Aorta (tissue), 5 donors: Measurements from ENCODE around the gene KRT73. TPM values are rescaled to one million over a fixed set of nuclear protein-coding genes. Genes with fewer than 3 reads are reported as not detected.

ENCODE experiments used
- ATAC-seq: fragments of 200-7000 bp; cut with Tn5 transposase; one replicate; pipeline ENCODE4 v1.9.1; 2022; ENCODE audit warnings: moderate library complexity; ENCODE audit not compliant: low FRiP score
- DNase-seq, 2 donors: peaks; one replicate each; pipeline ENCODE4 v3.0.0-alpha.2; 2020
- H3K27ac ChIP-seq, 2 donors: one replicate each; pipeline ENCODE4 v1.5.1; 2013; ENCODE audit warnings: low read length in 2 of 2, mild to moderate bottlenecking in 2 of 2, moderate library complexity in 2 of 2, control low read depth in 1 of 2, inconsistent platforms in 1 of 2, low read depth in 1 of 2
- H3K27me3 ChIP-seq, 2 donors: one replicate each; pipeline ENCODE4 v1.6.1; 2013; ENCODE audit warnings: control low read depth in 1 of 2, low read length in 1 of 2, mild to moderate bottlenecking in 1 of 2, moderate library complexity in 1 of 2; ENCODE audit not compliant: insufficient read depth in 2 of 2, control insufficient read depth in 1 of 2
- H3K36me3 ChIP-seq, 2 donors: one replicate each; pipeline ENCODE4 v1.6.1; 2013; ENCODE audit warnings: control low read depth in 1 of 2, low read length in 1 of 2, mild to moderate bottlenecking in 1 of 2; ENCODE audit not compliant: insufficient read depth in 2 of 2, control insufficient read depth in 1 of 2
- H3K4me1 ChIP-seq, 2 donors: one replicate each; pipeline ENCODE4 v1.6.1; 2013; ENCODE audit warnings: low read length in 2 of 2, control low read depth in 1 of 2, mild to moderate bottlenecking in 1 of 2, moderate library complexity in 1 of 2; ENCODE audit not compliant: insufficient read depth in 2 of 2, control insufficient read depth in 1 of 2
- H3K4me3 ChIP-seq, 2 donors: one replicate each; pipeline ENCODE4 v1.5.1; 2013; ENCODE audit warnings: low read length in 2 of 2, control low read depth in 1 of 2, mild to moderate bottlenecking in 1 of 2
- H3K9me3 ChIP-seq: one replicate; pipeline ENCODE4 v1.6.1; 2013; ENCODE audit warnings: mild to moderate bottlenecking, low read length; ENCODE audit not compliant: control insufficient read depth
- WGBS, 2 donors: extraction: QIAGEN DNeasy Blood & Tissue Kit; methylation state at CpG; one replicate each; pipeline ENCODE4 v1.1.7; 2013; 5-methylcytosine and 5-hydroxymethylcytosine counted together
- intact Hi-C, 2 donors: fragments of 100-400 bp; cut with DNase I; formaldehyde crosslinking; loops; one replicate each; pipeline versions ENCODE4 v1.14.2 to v1.15.0; 2022
- polyA plus RNA-seq, 2 donors: library from polyadenylated mRNA; stranded (reverse); fragments of 200-250 nt; gene quantifications; one replicate each; pipeline ENCODE4 v1.2.3, GENCODE V29; 2013
- total RNA-seq, 2 donors: library from RNA; stranded (reverse); fragmentation: NEBNext Ultra II Directional; extraction: Animal tissue kit (Norgen Biotek cat#: 25700); gene quantifications; one replicate each; pipeline ENCODE4 v1.2.1, GENCODE V29; 2021
- donor health status: healthy with polysubstance abuse.
- donor health status: Bipolar disorder and iron deficiency.
- donor health status: DM: no; HTN: no; CAD: no.
- donor health status: DM: no; HTN: no; CAD: no.
- donor health status: DM: yes; HTN: yes; CAD: no.

Gene KRT73
- total and polyA plus RNA-seq, 4 donors = not detected

DNA sequence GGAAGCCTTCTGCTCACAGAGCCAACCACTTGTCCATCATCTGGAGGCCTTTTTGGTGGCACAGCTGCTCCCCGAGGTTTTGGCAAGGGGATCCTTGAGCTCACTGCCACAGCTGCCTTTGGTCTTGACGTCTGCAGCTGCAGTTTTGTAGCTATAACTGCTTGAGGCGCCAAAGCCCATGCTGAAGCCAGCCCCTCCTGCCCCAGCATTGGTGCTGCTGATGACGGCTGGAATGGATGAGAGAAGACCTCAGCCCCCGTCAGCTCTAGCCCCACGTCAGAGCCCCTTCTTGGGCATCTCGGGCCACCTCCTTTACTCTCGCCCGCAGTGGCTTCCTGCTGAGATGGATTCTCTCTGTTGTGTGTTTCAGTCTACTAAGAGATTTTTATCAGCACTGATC, 32.4 kb downstream of the KRT73 start:
- Histone ChIP-seq H3K36me3 (no peaks in the 10 kb centered on the region), H3K4me3 (no peak overlapping the region), H3K9me3 (no peaks in the 10 kb centered on the region), H3K4me1 (no peaks in the 10 kb centered on the region), H3K27ac (no peak overlapping the region), H3K27me3 (no peaks in the 10 kb centered on the region)
- no peak for DNase-seq
- no peak for ATAC-seq
- 63 to 73% methylated on average over 9 of the region's 9 CpGs for WGBS, 2 donors
- intact Hi-C loops = loop anchor here (5.0 to 10.0 kb wide), 2 partner anchors 389 to 434 kb away; no protein-coding TSS in a partner anchor

DNA sequence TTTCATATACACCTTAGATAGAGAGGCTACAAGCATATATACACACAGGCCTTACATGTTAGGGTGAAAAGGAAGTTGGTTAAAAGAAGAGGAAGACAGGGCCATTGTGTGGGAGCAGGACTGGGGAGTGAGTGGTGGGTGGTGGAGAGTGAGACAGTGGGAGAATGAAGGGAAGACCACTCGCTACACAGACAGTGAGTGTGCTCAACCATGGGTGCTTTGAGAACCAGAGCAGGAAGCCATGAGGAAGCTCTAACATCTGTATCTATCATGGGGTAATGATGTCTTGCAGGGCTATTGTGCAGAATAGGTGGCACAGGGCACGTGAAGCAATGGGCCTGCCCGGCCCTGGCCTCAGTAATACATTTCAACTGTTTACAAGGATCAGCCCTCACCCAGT, 33.3 kb downstream of the KRT73 start:
- DNase-seq = no peak
- intact Hi-C loops = loop anchor here (5.0 to 10.0 kb wide), 2 partner anchors 390 to 433 kb away; no protein-coding TSS in a partner anchor
- no peaks in the 10 kb centered on the region for H3K36me3 ChIP-seq

DNA sequence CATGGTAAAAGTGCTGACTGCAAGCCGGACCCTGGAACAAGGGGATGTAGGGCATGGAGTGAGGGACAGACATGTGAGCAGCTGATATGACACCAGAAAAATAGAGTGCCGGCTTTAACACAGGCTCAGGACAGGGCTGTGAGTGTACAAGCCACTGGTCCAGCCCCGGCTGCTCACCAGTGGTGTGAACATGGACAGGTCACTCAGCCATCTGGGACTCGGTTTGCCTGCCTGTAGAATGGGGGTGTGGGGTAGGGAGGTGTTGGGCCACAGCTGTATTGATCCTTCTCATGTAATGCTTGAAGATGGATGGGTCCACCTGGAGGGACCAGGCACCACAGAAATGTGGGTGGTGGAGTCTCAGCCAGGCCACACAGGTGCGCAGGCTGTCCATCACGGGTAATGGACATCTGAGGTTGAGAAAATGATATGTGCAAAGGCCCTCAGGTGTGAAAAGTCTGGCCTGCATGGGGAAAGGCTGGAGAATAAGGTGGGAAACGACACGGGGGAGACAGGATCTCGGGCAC, 34.1 kb downstream of the KRT73 start:
- no peaks in the 10 kb centered on the region for H3K27me3 ChIP-seq
- H3K27ac ChIP-seq = no peak overlapping the region
- intact Hi-C loops = loop anchor here (5.0 to 10.0 kb wide), 2 partner anchors 293 to 391 kb away; no protein-coding TSS in a partner anchor
- H3K36me3 ChIP-seq = no peaks in the 10 kb centered on the region
- WGBS, 2 donors = 94 to 98% methylated on average over 9 of the region's 9 CpGs
- H3K9me3 ChIP-seq = no peaks in the 10 kb centered on the region
- no peak overlapping the region for H3K4me3 ChIP-seq
- H3K4me1 ChIP-seq = no peaks in the 10 kb centered on the region
- ATAC-seq (no peak), DNase-seq (no peak)

More for the DNA sequence above, 33.3 kb downstream of the KRT73 start:
- WGBS, 2 donors = 88 to 99% methylated on average over 3 of the region's 3 CpGs
- Histone ChIP-seq H3K27me3 (no peaks in the 10 kb centered on the region), H3K4me3 (no peak overlapping the region), H3K9me3 (no peaks in the 10 kb centered on the region), H3K4me1 (no peaks in the 10 kb centered on the region), H3K27ac (no peak overlapping the region)
- no peak for ATAC-seq

DNA sequence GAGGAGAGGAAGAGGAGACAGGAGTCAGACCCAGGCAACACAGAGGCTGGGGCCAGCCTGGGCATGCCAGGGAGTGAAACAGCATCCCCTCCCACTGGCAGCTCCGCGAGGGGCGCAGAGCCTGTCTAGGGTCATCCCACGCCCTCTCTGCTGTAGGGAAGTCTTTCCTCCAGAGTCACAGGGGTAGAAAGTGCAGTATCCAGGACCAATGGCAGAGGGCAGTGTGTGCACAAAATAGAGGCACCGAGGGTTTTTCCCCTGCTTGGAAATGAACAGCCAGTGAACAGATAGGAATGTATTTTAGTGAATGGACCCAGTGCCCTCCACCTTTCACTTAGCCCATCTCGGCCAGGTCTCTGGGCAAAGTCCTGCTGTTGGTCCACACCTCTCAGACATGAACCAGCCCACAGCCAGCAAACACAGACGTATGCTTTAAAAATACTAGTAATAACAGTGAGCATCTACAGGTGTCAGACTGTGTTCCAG, 35.3 kb downstream of the KRT73 start:
- ATAC-seq (peak; percentile 64), DNase-seq (no peak)
- H3K27ac ChIP-seq = no peak overlapping the region
- no peak overlapping the region for H3K4me3 ChIP-seq
- H3K36me3 ChIP-seq = no peaks in the 10 kb centered on the region
- no peaks in the 10 kb centered on the region for H3K27me3 ChIP-seq
- 17 to 24% methylated on average over 7 of the region's 7 CpGs for WGBS, 2 donors
- intact Hi-C loops = loop anchor here (2.0 to 10.0 kb wide), 3 partner anchors 294 to 392 kb away; no protein-coding TSS in a partner anchor
- no peaks in the 10 kb centered on the region for H3K9me3 ChIP-seq
- no peaks in the 10 kb centered on the region for H3K4me1 ChIP-seq

DNA sequence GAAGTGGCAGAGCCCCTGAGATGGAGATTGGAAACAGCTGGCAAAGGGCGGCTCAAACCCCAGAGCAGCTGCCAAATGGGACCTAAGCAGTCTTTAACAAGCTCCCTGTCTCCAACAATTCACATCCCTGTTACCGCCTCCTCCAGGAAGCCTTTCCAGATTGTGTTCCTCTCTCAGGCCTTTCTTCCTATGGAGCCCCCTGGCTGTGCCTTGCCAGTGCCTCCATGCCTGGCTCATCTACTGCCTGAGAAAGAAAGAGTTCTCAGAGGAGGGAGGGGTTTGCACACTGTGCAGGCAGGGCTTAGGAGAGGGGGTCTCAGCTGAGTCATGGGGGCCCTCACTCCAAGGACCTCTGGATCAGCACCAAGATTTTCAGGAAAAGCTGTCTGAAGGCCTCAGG, 35.9 kb downstream of the KRT73 start:
- no peak for ATAC-seq
- Histone ChIP-seq H3K27ac (no peak overlapping the region), H3K36me3 (no peaks in the 10 kb centered on the region), H3K9me3 (no peaks in the 10 kb centered on the region), H3K4me1 (no peaks in the 10 kb centered on the region), H3K4me3 (no peak overlapping the region), H3K27me3 (no peaks in the 10 kb centered on the region)
- DNase-seq = no peak
- WGBS, 2 donors = 68 to 70% methylated on average over 2 of the region's 2 CpGs
- intact Hi-C loops = loop anchor here (2.0 to 10.0 kb wide), 3 partner anchors 295 to 392 kb away; no protein-coding TSS in a partner anchor

DNA sequence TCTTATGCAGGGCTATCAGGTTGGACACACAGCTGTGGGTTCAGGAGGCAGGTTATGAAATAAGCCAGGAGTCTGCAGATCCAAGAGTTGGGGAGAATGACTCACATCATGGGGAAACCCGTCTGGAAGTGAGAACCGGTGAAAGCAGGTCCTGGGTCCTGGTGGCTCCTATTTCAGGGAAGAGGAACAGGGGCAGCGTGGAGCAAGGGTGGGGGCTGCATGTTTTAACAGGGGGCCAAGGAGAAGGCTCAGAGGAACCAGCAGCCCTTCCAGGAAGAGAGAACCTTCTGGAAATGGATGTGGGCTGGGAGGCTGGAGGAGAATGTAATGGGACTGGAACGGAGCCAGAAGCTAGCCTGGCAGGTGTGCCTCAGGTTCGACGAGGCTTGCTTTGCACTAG, 36.9 kb downstream of the KRT73 start:
- 62 to 64% methylated on average over 6 of the region's 6 CpGs for WGBS, 2 donors
- no peak for DNase-seq

DNA sequence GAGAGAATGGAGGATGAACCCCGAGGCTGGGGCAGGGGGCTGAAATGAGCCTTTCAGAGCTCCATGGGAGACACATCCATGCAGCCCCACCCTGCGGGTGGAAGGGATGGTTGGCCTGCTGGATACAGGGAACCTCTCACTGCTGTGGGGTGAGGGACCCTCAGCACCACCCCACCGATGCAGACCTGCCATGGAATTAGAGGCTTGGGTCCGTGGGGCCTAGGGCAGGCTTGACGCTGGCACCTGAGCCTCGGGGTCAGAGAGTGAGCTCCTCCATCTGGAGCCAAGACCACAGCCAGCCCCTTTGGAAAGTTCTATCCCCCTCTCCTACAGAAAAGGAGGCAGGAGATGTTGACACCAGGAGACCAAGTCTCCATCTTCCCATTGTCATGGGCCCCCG, 37.3 kb downstream of the KRT73 start:
- no peaks in the 10 kb centered on the region for H3K36me3 ChIP-seq
- H3K27ac ChIP-seq = no peak overlapping the region
- no peak overlapping the region for H3K4me3 ChIP-seq
- H3K9me3 ChIP-seq = no peaks in the 10 kb centered on the region
- no peak for DNase-seq
- H3K27me3 ChIP-seq = no peaks in the 10 kb centered on the region
- H3K4me1 ChIP-seq = no peaks in the 10 kb centered on the region
- ATAC-seq = no peak
- 88 to 93% methylated on average over 7 of the region's 7 CpGs for WGBS, 2 donors
- intact Hi-C loops = loop anchor here (5.0 to 10.0 kb wide), 2 partner anchors 296 to 394 kb away; no protein-coding TSS in a partner anchor

More for the DNA sequence above, 36.9 kb downstream of the KRT73 start:
- Histone ChIP-seq H3K4me3 (no peak overlapping the region), H3K4me1 (no peaks in the 10 kb centered on the region), H3K36me3 (no peaks in the 10 kb centered on the region), H3K27ac (no peak overlapping the region), H3K27me3 (no peaks in the 10 kb centered on the region), H3K9me3 (no peaks in the 10 kb centered on the region)
- no peak for ATAC-seq
- intact Hi-C loops = loop anchor here (5.0 to 10.0 kb wide), 2 partner anchors 296 to 393 kb away; no protein-coding TSS in a partner anchor

DNA sequence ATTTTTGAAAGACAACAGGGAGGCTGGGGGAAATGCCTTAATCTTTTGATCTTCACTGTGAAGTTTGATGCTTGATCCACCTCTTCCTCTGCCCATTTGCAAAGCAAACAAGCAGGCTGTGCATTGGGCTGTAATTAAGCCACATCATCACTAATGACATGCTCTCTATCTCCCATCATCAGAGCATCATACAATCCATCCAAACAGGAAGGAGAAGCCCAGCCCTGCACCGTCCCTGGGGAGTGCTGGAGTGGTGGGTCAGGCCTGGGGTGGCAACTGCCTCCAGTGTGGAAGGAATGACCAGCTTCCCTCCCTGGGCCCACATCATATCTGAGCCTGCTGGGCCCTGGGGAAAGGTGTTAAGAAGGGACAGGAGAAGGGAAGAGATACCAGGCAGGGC, 37.9 kb downstream of the KRT73 start:
- Histone ChIP-seq H3K27ac (no peak overlapping the region), H3K9me3 (no peaks in the 10 kb centered on the region), H3K4me3 (no peak overlapping the region), H3K36me3 (no peaks in the 10 kb centered on the region), H3K27me3 (no peaks in the 10 kb centered on the region), H3K4me1 (no peaks in the 10 kb centered on the region)
- WGBS, 2 donors = 90 to 92% methylated on average over 1 of the region's 1 CpG
- no peak for DNase-seq
- no peak for ATAC-seq
- intact Hi-C loops = loop anchor here (5.0 to 10.0 kb wide), 2 partner anchors 297 to 394 kb away; no protein-coding TSS in a partner anchor
